Testis (tissue), 3 donors: ENCODE data around the gene GRAPL. TPM values are rescaled to one million over a fixed set of nuclear protein-coding genes. Genes with fewer than 3 reads are reported as not detected.
A peak's percentile ranks its signal among the peaks of the same experiment; 100 is the strongest.
"Not testable (repeated sequence)": the region's sequence is repeated elsewhere in the genome, so short reads cannot be mapped to it uniquely, and the experiment has no call there.

Experiments used
- DNase-seq: peaks from one replicate; pipeline ENCODE4 v3.0.0-alpha.2; 2019
- H3K27ac ChIP-seq, 2 donors: fragments of 200-600 bp; sonication (generic); one replicate each; pipeline ENCODE4 v1.5.1; 2019
- H3K27me3 ChIP-seq: fragments of 200-600 bp; sonication (generic); one replicate; pipeline ENCODE4 v1.5.1; 2019
- H3K36me3 ChIP-seq: fragments of 200-600 bp; sonication (generic); one replicate; pipeline ENCODE4 v1.5.1; 2017; ENCODE audit warnings: low read depth; ENCODE audit errors: missing control alignments
- H3K4me1 ChIP-seq: fragments of 200-600 bp; sonication (generic); one replicate; pipeline ENCODE4 v1.5.1; 2019
- H3K4me3 ChIP-seq, 2 donors: fragments of 200-600 bp; sonication (generic); one replicate each; pipeline ENCODE4 v1.5.1; 2017 to 2019
- H3K9me3 ChIP-seq: fragments of 200-600 bp; sonication (generic); one replicate; pipeline ENCODE4 v1.5.1; 2017
- WGBS, 2 donors: methylation state at CpG; one replicate each; pipeline ENCODE4 v1.1.5; 2018; 5-methylcytosine and 5-hydroxymethylcytosine counted together
- intact Hi-C: fragments of 100-400 bp; cut with DNase I; formaldehyde crosslinking; loops from one replicate; pipeline ENCODE4 v1.15.1; 2023; ENCODE audit warnings: low total_unique reads
- polyA plus RNA-seq: library from polyadenylated mRNA; stranded (reverse); fragments of 350-450 nt; fragmentation: Illumina TruSeq; extraction: RNeasy Lipid Tissue Mini Kit (QIAGEN cat#74804); gene quantifications from one replicate; pipeline ENCODE4 v1.2.3, GENCODE V29; 2014; ENCODE audit warnings: low read depth, low replicate concordance; ENCODE audit not compliant: insufficient read depth
- total RNA-seq, 2 donors: library from RNA; depleted of rRNA; stranded (reverse); fragments of >200 nt; gene quantifications; one replicate each; pipeline ENCODE4 v1.2.3, GENCODE V29; 2016
- TF ChIP-seq, protein P1 (sequence below), 3 experiments: fragments of 450-650 bp in 2 of 3; fragments of 200-600 bp in 1 of 3; sonication (generic) in 1 of 3; IDR thresholded peaks; one replicate each; pipeline ENCODE4 v1.5.1; 2016 to 2019; ENCODE audit warnings: antibody characterized with exemption in 3 of 3, mild to moderate bottlenecking in 2 of 3, moderate library complexity in 1 of 3

Gene GRAPL
- total and polyA plus RNA-seq, 3 donors from 2014 or later: 2.0 to 9.5 (median 2.2) TPM

DNA sequence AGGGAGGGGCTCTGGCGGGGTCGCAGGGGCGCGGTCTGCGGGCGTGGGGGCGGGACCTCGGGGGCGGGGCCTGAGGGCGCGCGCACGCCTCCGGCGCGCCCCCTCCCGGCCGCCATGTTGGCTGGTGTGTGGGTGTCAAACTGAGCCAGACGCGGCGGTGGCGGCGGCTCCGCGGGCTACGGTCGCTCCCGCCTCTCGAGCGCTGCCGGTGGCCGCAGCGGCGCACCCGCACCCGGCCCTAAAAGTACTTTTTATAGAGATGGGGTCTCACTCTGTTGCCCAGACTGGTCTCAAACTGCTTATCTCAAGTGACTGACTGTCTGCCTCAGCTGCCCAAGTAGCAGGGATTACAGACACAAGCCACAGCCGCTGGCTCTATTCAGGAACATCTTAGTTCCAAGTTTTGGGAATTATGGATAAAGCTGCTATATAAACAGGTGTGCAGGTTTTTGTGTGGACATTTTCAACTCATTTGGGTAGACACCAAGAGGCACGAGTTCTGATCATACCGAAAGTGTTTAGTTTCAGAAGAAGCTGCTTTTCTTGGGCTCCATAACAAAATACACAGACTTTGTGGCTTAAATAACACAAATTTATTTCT is 16.2 kb upstream of the GRAPL start:
- WGBS, 2 donors: 0% methylated on average over 35 of the region's 39 CpGs; no CpG with 5 or more reads in 1 of the 2 donors
- intact Hi-C loops, H3K27me3 ChIP-seq: not testable (repeated sequence)

DNA sequence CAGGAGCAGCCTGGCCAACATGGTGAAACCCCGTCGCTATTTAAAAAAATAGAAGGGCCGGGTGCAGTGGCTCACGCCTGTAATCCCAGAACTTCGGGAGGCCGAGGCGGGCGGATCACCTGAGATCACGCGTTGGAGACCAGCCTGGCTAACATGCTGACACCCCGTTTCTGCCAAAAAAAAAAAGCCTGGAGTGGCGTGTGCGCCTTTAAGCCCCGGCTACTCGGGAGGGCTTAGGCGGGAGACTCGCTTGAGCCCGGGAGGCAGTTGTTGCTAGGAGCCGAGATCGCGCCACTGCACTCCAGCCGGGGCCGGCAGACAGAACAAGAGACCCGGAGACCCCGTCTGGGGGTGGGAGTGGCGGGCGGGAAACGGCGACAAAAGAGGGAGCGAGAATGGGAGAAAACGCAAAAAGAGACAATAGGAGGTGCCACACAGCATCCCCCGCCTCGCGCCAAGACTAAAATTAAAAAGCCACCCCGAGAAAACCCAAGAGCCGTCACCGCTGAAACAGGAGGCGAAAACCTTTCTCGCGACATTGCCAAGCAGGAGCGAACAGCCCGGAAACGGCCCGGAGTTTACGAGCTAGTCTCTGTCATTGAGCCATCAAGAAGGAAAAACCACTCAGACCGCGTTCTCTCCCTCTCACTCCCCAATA is 15.5 kb upstream of the GRAPL start:
- H3K9me3 ChIP-seq, H3K27me3 ChIP-seq, H3K4me1 ChIP-seq, intact Hi-C loops, H3K36me3 ChIP-seq: not testable (repeated sequence)
- peak overlapping the region; percentile 87 to 96 for H3K27ac ChIP-seq
- 2% methylated on average over 39 of the region's 47 CpGs; no CpG with 5 or more reads in 1 of the 2 donors for WGBS, 2 donors
- DNase-seq: peak; percentile 73
- peak overlapping the region in 1 of 2 donors; percentile 63 for H3K4me3 ChIP-seq

More for the DNA sequence above, 16.2 kb upstream of the GRAPL start:
- H3K36me3 ChIP-seq, H3K4me1 ChIP-seq, H3K9me3 ChIP-seq: not testable (repeated sequence)
- DNase-seq: peak; percentile 82
- Histone ChIP-seq H3K4me3 (peak overlapping the region; percentile 39 to 63), H3K27ac (peak overlapping the region; percentile 83 to 84)
- TF ChIP-seq, protein P1, sequence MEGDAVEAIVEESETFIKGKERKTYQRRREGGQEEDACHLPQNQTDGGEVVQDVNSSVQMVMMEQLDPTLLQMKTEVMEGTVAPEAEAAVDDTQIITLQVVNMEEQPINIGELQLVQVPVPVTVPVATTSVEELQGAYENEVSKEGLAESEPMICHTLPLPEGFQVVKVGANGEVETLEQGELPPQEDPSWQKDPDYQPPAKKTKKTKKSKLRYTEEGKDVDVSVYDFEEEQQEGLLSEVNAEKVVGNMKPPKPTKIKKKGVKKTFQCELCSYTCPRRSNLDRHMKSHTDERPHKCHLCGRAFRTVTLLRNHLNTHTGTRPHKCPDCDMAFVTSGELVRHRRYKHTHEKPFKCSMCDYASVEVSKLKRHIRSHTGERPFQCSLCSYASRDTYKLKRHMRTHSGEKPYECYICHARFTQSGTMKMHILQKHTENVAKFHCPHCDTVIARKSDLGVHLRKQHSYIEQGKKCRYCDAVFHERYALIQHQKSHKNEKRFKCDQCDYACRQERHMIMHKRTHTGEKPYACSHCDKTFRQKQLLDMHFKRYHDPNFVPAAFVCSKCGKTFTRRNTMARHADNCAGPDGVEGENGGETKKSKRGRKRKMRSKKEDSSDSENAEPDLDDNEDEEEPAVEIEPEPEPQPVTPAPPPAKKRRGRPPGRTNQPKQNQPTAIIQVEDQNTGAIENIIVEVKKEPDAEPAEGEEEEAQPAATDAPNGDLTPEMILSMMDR (IDR thresholded peaks at IDR 0.05): peak; percentile 41 to 73 (median 42)

DNA sequence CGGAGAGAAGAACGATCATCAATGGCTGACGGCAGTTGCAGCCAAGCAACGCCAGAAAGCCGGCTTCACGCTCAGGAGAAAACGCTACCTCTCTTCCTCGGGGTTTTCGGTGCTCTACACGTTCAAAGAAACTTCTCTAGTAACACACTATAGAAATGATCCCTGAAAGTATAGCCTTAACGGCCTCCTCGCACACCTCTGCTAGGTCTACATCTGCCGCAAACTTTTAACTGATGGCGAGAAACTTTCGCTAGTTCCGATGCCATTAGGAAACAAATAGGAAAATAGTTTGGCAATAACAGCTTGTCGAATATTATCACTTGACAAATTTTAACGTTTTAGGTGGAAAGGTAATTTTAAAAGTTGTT is 14.9 kb upstream of the GRAPL start:
- H3K4me1 ChIP-seq, H3K27me3 ChIP-seq, H3K27ac ChIP-seq, H3K4me3 ChIP-seq, H3K9me3 ChIP-seq, DNase-seq, H3K36me3 ChIP-seq, intact Hi-C loops: not testable (repeated sequence)
- no CpG with 5 or more reads among the region's 18 CpGs for WGBS, 2 donors

- no CpG with 5 or more reads among the region's 12 CpGs for WGBS, 2 donors
- H3K27ac ChIP-seq, H3K36me3 ChIP-seq, H3K4me3 ChIP-seq, DNase-seq, H3K9me3 ChIP-seq, H3K4me1 ChIP-seq, H3K27me3 ChIP-seq, intact Hi-C loops: not testable (repeated sequence)
Measured at GRCh38 chr17:19118695-19119094, 8.7 kb upstream of the GRAPL start.

GRCh38 chr17:19125289-19125688 is 2.1 kb upstream of the GRAPL start:
- DNase-seq, H3K36me3 ChIP-seq, H3K4me1 ChIP-seq, H3K9me3 ChIP-seq, H3K27me3 ChIP-seq, H3K4me3 ChIP-seq, H3K27ac ChIP-seq, intact Hi-C loops: not testable (repeated sequence)
- WGBS, 2 donors: no CpG with 5 or more reads among the region's 7 CpGs

DNA sequence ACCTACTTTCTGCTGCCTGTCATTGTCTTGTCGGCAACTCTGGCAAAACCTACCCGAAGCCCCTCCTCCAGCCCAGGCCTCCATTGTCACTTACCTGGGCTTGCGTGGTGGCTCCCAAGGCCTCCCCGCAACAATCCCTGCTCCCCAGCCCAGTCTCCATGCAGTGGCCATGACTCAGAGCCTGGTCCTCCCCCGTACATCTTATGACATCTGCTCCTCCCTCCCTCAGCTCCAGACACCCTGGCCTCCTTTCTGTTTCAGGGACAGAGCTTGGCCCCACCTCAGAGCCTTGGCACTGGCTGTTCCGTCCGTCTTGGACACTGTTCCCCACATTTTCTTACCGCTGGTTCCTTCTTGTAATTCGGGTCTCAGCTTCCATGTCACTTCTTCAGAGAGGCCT is 2.1 kb downstream of the GRAPL start:
- H3K4me3 ChIP-seq, DNase-seq, H3K9me3 ChIP-seq, H3K36me3 ChIP-seq, H3K4me1 ChIP-seq, intact Hi-C loops, H3K27ac ChIP-seq, H3K27me3 ChIP-seq: not testable (repeated sequence)
- WGBS, 2 donors: no CpG with 5 or more reads among the region's 9 CpGs

GRCh38 chr17:19131108-19131507 is 3.7 kb downstream of the GRAPL start:
- H3K36me3 ChIP-seq, H3K27me3 ChIP-seq, H3K9me3 ChIP-seq, intact Hi-C loops, H3K4me3 ChIP-seq, DNase-seq, H3K27ac ChIP-seq, H3K4me1 ChIP-seq: not testable (repeated sequence)
- no CpG with 5 or more reads among the region's 8 CpGs for WGBS, 2 donors

- H3K27ac ChIP-seq, DNase-seq, H3K4me1 ChIP-seq, H3K9me3 ChIP-seq, H3K36me3 ChIP-seq, H3K4me3 ChIP-seq, H3K27me3 ChIP-seq, intact Hi-C loops: not testable (repeated sequence)
- WGBS, 2 donors: no CpG with 5 or more reads among the region's 14 CpGs
Measured at GRCh38 chr17:19131772-19132171, 4.4 kb downstream of the GRAPL start.

GRCh38 chr17:19133793-19134192 is 6.4 kb downstream of the GRAPL start:
- DNase-seq, H3K4me1 ChIP-seq, intact Hi-C loops, H3K36me3 ChIP-seq, H3K27me3 ChIP-seq, H3K4me3 ChIP-seq, H3K27ac ChIP-seq, H3K9me3 ChIP-seq: not testable (repeated sequence)
- no CpG with 5 or more reads among the region's 9 CpGs for WGBS, 2 donors

GRCh38 chr17:19135391-19135790 is 8.0 kb downstream of the GRAPL start:
- DNase-seq, H3K9me3 ChIP-seq, H3K36me3 ChIP-seq, H3K4me3 ChIP-seq, H3K27me3 ChIP-seq, H3K4me1 ChIP-seq, intact Hi-C loops, H3K27ac ChIP-seq: not testable (repeated sequence)
- WGBS, 2 donors: no CpG with 5 or more reads among the region's 13 CpGs

DNA sequence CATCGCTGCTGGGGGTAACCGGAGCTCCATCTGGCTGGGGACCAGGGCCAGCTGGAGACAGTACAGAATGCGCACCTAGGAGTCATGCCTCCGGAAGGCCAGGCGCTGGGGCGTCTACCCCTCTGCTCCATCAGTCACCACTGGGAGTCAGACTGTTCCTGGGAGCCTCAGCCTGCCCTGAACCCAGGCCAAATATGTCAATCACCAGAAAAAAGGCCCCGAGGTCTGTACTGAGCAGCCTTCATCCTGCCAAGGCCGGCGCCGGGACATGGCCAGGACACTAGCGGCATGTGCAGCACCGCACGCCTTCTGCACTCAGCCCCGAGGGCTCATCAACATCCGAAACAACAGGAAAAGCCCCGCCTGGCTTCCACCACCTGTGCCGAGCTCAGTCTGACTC is 8.7 kb downstream of the GRAPL start:
- H3K9me3 ChIP-seq, intact Hi-C loops, H3K27me3 ChIP-seq, H3K36me3 ChIP-seq, H3K4me3 ChIP-seq, DNase-seq, H3K27ac ChIP-seq, H3K4me1 ChIP-seq: not testable (repeated sequence)
- no CpG with 5 or more reads among the region's 17 CpGs for WGBS, 2 donors
